T47D (cell line): ENCODE measurements around the gene RARA.
"Not testable (repeated sequence)": the region's sequence is repeated elsewhere in the genome, so short reads cannot be mapped to it uniquely, and the experiment has no call there.

Experiments
- DNase-seq, 2 experiments: peaks; one replicate each; pipeline versions ENCODE4 v3.0.0 to v3.0.0-alpha.2; 2011 to 2012; ENCODE audit warnings: low read depth in 1 of 2, low spot score in 1 of 2
- JUND ChIP-seq: IDR thresholded peaks from 2 replicates; pipeline ENCODE4 v1.6.1; 2012; ENCODE audit warnings: low read depth
- in situ Hi-C: cut with HindIII; loops from 2 replicates; pipeline ENCODE4 v1.10.0; 2016; ENCODE audit warnings: low sequenced_read_pairs, low pct_unique_long_range_greater_than_20kb

RARA gene

GRCh38 chr17:40303708-40304551 lies 5.0 kb upstream of the RARA start:
- in situ Hi-C loops, result no loop called here
- no peak for TF ChIP-seq JUND
- DNase-seq, result peak in 1 of 2 experiments; percentile 37

- DNase-seq, in situ Hi-C loops: not testable (repeated sequence)
Observed at GRCh38 chr17:40304552-40304863, 4.5 kb upstream of the RARA start.

- in situ Hi-C loops, DNase-seq: not testable (repeated sequence)
Observed at GRCh38 chr17:40304866-40305265, 4.1 kb upstream of the RARA start.

GRCh38 chr17:40306395-40306794 lies 2.6 kb upstream of the RARA start:
- TF ChIP-seq JUND, result no peak
- in situ Hi-C loops, result no loop called here
- DNase-seq, result no peak

- TF ChIP-seq JUND, result no peak; the same call in 1 of the 2 replicates
- in situ Hi-C loops, result no loop called here
- DNase-seq, result peak in 1 of 2 experiments; percentile 92
Observed at GRCh38 chr17:40307001-40307730, 1.8 kb upstream of the RARA start.

- no peak for TF ChIP-seq JUND
- in situ Hi-C loops, result no loop called here
- peak in 1 of 2 experiments; percentile 81 for DNase-seq
Observed at GRCh38 chr17:40307740-40308239, 1.2 kb upstream of the RARA start.

- in situ Hi-C loops, result no loop called here
Observed at GRCh38 chr17:40309949-40310510, 1.1 kb downstream of the RARA start.

GRCh38 chr17:40310882-40311391 lies 2.0 kb downstream of the RARA start:
- in situ Hi-C loops, result no loop called here
- peak in 1 of 2 experiments; percentile 24 for DNase-seq

More at GRCh38 chr17:40309949-40310510, 1.1 kb downstream of the RARA start:
- TF ChIP-seq JUND, result no peak
- DNase-seq, result peak in 1 of 2 experiments; percentile 43

GRCh38 chr17:40311575-40311974 lies 2.6 kb downstream of the RARA start:
- TF ChIP-seq JUND, result 0 out of 2 replicates have a peak, but pooled peaks have one; percentile 41
- in situ Hi-C loops, result no loop called here
- DNase-seq, result peak; percentile 35 to 84

More at GRCh38 chr17:40310882-40311391, 2.0 kb downstream of the RARA start:
- TF ChIP-seq JUND, result no peak

- in situ Hi-C loops, result no loop called here
- no peak for TF ChIP-seq JUND
Observed at GRCh38 chr17:40312131-40312731, 3.3 kb downstream of the RARA start.

GRCh38 chr17:40312893-40313667 lies 4.1 kb downstream of the RARA start:
- no peak for TF ChIP-seq JUND
- peak in 1 of 2 experiments; percentile 44 for DNase-seq
- in situ Hi-C loops, result no loop called here

More at GRCh38 chr17:40312131-40312731, 3.3 kb downstream of the RARA start:
- peak in 1 of 2 experiments; percentile 44 for DNase-seq
